ENCODE measurements around the gene ITGA2B. TPM values are rescaled to one million over a fixed set of nuclear protein-coding genes. Genes with fewer than 3 reads are reported as not detected.

The ITGA2B gene
- total RNA-seq, result under 1 TPM in 3 of 4 donors, not detected in 1; 0.27 to 0.36 (median 0.33) TPM
- polyA plus RNA-seq, result under 1 TPM in 1 of 3 donors, not detected in 2; 0.35 TPM

GRCh38 chr17:44389281-44389680, at the start of gene ITGA2B:
TSS of gene ITGA2B (minus strand) at chr17:44389649. CDS start at chr17:44389473, 176 bp downstream.
- Histone ChIP-seq H3K27ac (no peak within 1 kb of the TSS), H3K4me1 (peaks cover 0 to 19% (median 16%) of the 10 kb centered on the region in 4 donors), H3K27me3 (peaks cover 0 to 15% (median 0%) of the 10 kb centered on the region in 3 donors), H3K4me3 (no peak within 1 kb of the TSS), H3K36me3 (no peaks in the 10 kb centered on the region), H3K9me3 (no peaks in the 10 kb centered on the region)
- no peak for DNase-seq
- intact Hi-C loops (cut with DNase I), result no loop called here
- TF ChIP-seq CTCF (IDR thresholded peaks at IDR 0.05) (no peak), POLR2AphosphoS5 (IDR thresholded peaks at IDR 0.05) (no peak), POLR2A (IDR thresholded peaks at IDR 0.05) (no peak), EP300 (IDR thresholded peaks at IDR 0.05) (no peak)
- WGBS, 2 donors, result 15 to 25% methylated on average over 1 of the region's 1 CpG

GRCh38 chr17:44439168-44439567, 49.7 kb upstream of the ITGA2B start:
- Histone ChIP-seq H3K4me1 (peaks cover 0 to 12% (median 8%) of the 10 kb centered on the region in 4 donors), H3K36me3 (peaks cover 0 to 16% (median 11%) of the 10 kb centered on the region in 4 donors), H3K27ac (no peak overlapping the region), H3K9me3 (no peaks in the 10 kb centered on the region), H3K4me3 (no peak overlapping the region), H3K27me3 (no peaks in the 10 kb centered on the region)
- no peak for DNase-seq
- WGBS, 2 donors, result 74 to 85% methylated on average over 3 of the region's 3 CpGs
- intact Hi-C loops (cut with DNase I), result no loop called here
- TF ChIP-seq POLR2A (IDR thresholded peaks at IDR 0.05) (no peak), CTCF (IDR thresholded peaks at IDR 0.05) (no peak), POLR2AphosphoS5 (IDR thresholded peaks at IDR 0.05) (no peak), EP300 (IDR thresholded peaks at IDR 0.05) (no peak)

DNA sequence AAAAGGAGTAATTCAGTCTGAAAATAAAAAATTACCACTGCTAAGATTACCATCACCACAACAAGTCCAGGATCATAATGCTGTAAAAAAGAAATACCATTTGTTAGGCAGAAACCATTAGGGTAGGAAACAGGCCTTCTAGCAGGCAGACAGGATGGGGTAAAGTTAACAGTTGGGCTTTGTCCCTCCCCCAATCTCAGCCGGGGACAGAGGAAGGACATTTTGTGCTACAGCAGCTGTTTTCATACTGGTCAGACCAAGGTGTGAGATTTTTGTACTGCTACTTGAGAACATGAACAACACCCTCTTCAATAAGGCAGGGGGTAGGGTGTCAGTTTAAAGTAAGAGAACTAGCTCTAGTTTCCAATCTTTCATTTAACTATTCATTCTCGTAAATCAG, 49.2 kb upstream of the ITGA2B start:
- intact Hi-C loops (cut with DNase I), result no loop called here
- Histone ChIP-seq H3K4me3 (no peak overlapping the region), H3K27ac (no peak overlapping the region), H3K4me1 (peaks cover 0 to 16% (median 12%) of the 10 kb centered on the region in 4 donors), H3K27me3 (no peaks in the 10 kb centered on the region), H3K9me3 (no peaks in the 10 kb centered on the region), H3K36me3 (peaks cover 0 to 21% (median 13%) of the 10 kb centered on the region in 4 donors)
- no peak for TF ChIP-seq POLR2AphosphoS5 (IDR thresholded peaks at IDR 0.05)
- no peak for TF ChIP-seq CTCF (IDR thresholded peaks at IDR 0.05)
- TF ChIP-seq POLR2A (IDR thresholded peaks at IDR 0.05), result no peak
- no peak for TF ChIP-seq EP300 (IDR thresholded peaks at IDR 0.05)
- DNase-seq, result no peak
- 58 to 60% methylated on average over 2 of the region's 2 CpGs for WGBS, 2 donors

DNA sequence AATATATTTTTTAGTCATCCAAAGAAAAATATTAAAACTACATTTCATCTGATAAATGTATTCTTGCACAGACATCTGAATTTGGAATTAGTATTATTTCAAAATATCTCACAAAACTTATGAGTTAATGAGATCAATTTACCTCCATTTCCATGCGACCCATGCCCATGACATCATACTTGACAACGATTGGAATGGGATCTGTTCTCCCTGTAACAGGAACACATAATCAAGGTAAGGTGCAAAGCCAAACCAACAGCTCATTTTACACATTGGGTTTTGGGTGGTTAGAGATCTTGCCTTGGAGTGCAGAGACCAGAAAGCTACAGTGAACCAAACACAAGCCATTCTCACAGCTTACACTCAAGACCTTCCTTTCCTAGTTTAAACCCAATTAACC, 46.9 kb upstream of the ITGA2B start:
- no peaks in the 10 kb centered on the region for H3K27me3 ChIP-seq
- peaks cover 0 to 38% (median 29%) of the 10 kb centered on the region in 4 donors for H3K4me1 ChIP-seq
- peaks cover 0 to 36% (median 13%) of the 10 kb centered on the region in 4 donors for H3K36me3 ChIP-seq
- H3K4me3 ChIP-seq, result no peak overlapping the region
- DNase-seq, result no peak
- no peak overlapping the region for H3K27ac ChIP-seq
- TF ChIP-seq CTCF (IDR thresholded peaks at IDR 0.05) (no peak), EP300 (IDR thresholded peaks at IDR 0.05) (no peak), POLR2AphosphoS5 (IDR thresholded peaks at IDR 0.05) (no peak), POLR2A (IDR thresholded peaks at IDR 0.05) (no peak)
- WGBS, 2 donors, result 91 to 95% methylated on average over 2 of the region's 2 CpGs
- H3K9me3 ChIP-seq, result no peaks in the 10 kb centered on the region
- intact Hi-C loops (cut with DNase I), result no loop called here
